Smooth muscle cell (in vitro differentiated cells): ENCODE data around the gene KATNB1. TPM values are rescaled to one million over a fixed set of nuclear protein-coding genes. Genes with fewer than 3 reads are reported as not detected.

ENCODE experiments used
- DNase-seq: peaks from one replicate; lab custom pipeline; 2025; ENCODE audit not compliant: unreplicated experiment; lab: John Stamatoyannopoulos, UW
- H2AFZ ChIP-seq: fragments of 200-600 bp; sonication (generic); 2 replicates; pipeline ENCODE4 v1.6.0; 2016; ENCODE audit warnings: antibody characterized with exemption, low read depth, mild to moderate bottlenecking
- H3F3A ChIP-seq: fragments of 200-600 bp; sonication (generic); 2 replicates; pipeline ENCODE4 v1.6.0; 2017; ENCODE audit warnings: antibody characterized with exemption, low read depth
- H3K27ac ChIP-seq: fragments of 200-600 bp; sonication (generic); 2 replicates; pipeline ENCODE4 v1.5.1; 2016; ENCODE audit warnings: low read depth, mild to moderate bottlenecking
- H3K27me3 ChIP-seq: fragments of 200-600 bp; sonication (generic); 2 replicates; pipeline ENCODE4 v1.6.1; 2016; ENCODE audit warnings: low read depth, mild to moderate bottlenecking
- H3K36me3 ChIP-seq: fragments of 200-600 bp; sonication (generic); 2 replicates; pipeline ENCODE4 v1.5.1; 2016; ENCODE audit warnings: low read depth
- H3K4me1 ChIP-seq: fragments of 200-600 bp; sonication (generic); 2 replicates; pipeline ENCODE4 v1.5.1; 2016; ENCODE audit warnings: low read depth
- H3K4me2 ChIP-seq: fragments of 200-600 bp; sonication (generic); 2 replicates; pipeline ENCODE4 v1.6.0; 2016; ENCODE audit warnings: mild to moderate bottlenecking
- H3K4me3 ChIP-seq: fragments of 200-600 bp; sonication (generic); 2 replicates; pipeline ENCODE4 v1.5.1; 2016; ENCODE audit warnings: mild to moderate bottlenecking
- H3K79me2 ChIP-seq: fragments of 200-600 bp; sonication (generic); 2 replicates; pipeline ENCODE4 v1.6.0; 2016; ENCODE audit warnings: low read depth, mild to moderate bottlenecking
- H3K9ac ChIP-seq: fragments of 200-600 bp; sonication (generic); 2 replicates; pipeline ENCODE4 v1.6.0; 2016; ENCODE audit warnings: low read depth
- H3K9me3 ChIP-seq: fragments of 200-600 bp; sonication (generic); replicated peaks from 2 replicates; pipeline ENCODE4 v1.5.1; 2016; ENCODE audit warnings: low read depth
- H4K20me1 ChIP-seq: fragments of 200-600 bp; sonication (generic); 2 replicates; pipeline ENCODE4 v1.6.0; 2016; ENCODE audit warnings: low read depth
- WGBS: methylation state at CpG from one replicate; pipeline ENCODE4 v1.1.7; 2016; ENCODE audit warnings: low lambda C conversion rate; 5-methylcytosine and 5-hydroxymethylcytosine counted together
- polyA plus RNA-seq: library from polyadenylated mRNA; unstranded; fragments of >200 nt; fragmentation: Nextera tagmentation; extraction: Ambion mirVana; gene quantifications from 2 replicates; pipeline ENCODE4 v1.2.1, GENCODE V29; 2016
- total RNA-seq: library from RNA; depleted of rRNA; stranded (reverse); fragments of >200 nt; gene quantifications from 2 replicates; pipeline ENCODE4 v1.2.3, GENCODE V29; 2014
- TF ChIP-seq, protein P1 (sequence below): fragments of 200-600 bp; sonication (generic); IDR thresholded peaks from 2 replicates; pipeline ENCODE4 v1.5.1; 2017; ENCODE audit warnings: borderline replicate concordance, mild to moderate bottlenecking, antibody characterized with exemption; ENCODE audit not compliant: insufficient read depth, poor library complexity, severe bottlenecking

The KATNB1 gene
- total and polyA plus RNA-seq, 2 experiments from 2014 or later: 11.9 to 23.6 TPM

DNA sequence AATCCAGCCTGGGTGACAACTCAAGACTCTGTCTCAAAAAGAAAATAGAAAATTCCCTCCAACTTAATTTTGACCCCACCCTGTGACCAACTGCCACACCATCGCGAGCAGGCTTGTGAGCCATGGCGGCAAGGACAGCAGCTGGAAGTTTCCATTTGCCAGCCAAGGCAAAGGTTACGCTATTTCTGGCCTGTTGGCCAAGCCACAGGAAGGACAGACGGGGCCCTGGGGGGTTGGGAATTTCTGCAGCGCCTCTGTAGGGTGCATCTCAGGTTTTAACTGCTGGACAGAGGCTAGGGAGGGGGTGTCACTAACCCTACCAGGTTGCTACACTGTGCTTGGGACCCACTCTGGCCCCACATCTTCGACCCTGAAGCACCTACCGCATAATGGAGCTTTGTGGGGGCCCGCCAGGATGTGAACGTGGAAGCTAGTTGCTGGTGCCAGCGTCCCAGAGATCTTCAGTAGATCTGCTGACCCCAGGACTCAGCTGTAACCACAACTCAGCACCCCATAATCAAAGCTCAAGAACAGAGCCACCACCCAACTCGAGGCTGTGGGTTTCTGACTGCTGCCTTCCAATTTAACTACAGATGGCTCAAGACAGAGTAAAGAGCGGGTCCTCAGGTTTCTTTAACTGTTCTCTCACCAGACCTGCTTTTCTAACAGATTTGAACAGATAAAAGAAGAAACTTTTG, 55.8 kb downstream of the KATNB1 start:
- Histone ChIP-seq H2AFZ (no peak overlapping the region), H3K4me2 (no peak overlapping the region)
- TF ChIP-seq, protein P1, sequence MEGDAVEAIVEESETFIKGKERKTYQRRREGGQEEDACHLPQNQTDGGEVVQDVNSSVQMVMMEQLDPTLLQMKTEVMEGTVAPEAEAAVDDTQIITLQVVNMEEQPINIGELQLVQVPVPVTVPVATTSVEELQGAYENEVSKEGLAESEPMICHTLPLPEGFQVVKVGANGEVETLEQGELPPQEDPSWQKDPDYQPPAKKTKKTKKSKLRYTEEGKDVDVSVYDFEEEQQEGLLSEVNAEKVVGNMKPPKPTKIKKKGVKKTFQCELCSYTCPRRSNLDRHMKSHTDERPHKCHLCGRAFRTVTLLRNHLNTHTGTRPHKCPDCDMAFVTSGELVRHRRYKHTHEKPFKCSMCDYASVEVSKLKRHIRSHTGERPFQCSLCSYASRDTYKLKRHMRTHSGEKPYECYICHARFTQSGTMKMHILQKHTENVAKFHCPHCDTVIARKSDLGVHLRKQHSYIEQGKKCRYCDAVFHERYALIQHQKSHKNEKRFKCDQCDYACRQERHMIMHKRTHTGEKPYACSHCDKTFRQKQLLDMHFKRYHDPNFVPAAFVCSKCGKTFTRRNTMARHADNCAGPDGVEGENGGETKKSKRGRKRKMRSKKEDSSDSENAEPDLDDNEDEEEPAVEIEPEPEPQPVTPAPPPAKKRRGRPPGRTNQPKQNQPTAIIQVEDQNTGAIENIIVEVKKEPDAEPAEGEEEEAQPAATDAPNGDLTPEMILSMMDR: no peak

DNA sequence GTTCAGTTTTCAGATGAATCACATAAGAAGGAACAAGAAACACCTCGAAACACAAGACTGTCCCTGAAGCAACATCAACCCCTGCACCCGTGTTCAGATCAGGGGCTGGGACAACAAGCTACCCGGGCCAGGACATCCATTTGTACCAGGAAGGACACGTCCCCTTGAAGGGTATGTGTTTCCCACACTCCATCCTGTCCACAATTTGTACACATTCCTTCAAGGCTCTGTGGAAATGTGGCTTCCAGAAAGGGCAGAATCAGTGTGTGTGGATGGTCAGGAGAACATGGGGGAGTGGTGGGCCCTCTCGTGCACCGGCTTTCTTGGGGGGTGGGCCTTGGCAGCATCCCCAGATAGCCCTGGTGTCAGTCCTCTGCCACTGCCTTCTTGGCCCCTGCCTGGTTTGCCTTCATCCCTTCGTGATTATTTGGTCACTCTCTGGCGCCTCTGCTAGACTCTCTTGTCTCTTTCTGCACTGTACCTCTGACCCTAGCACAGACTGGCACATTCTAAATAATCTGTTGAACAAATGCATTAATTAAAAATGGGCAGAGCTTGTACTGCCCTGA, 56.4 kb downstream of the KATNB1 start:
- peaks cover 11% of the 10 kb centered on the region for H3K79me2 ChIP-seq
- H3K36me3 ChIP-seq: peaks cover 4% of the 10 kb centered on the region
- H3K4me1 ChIP-seq: no peaks in the 10 kb centered on the region
- H3K27ac ChIP-seq: no peak overlapping the region
- H3K4me2 ChIP-seq: no peak overlapping the region
- H3K4me3 ChIP-seq: no peak overlapping the region
- 85% methylated on average over 8 of the region's 8 CpGs for WGBS
- H2AFZ ChIP-seq: no peak overlapping the region
- no peaks in the 10 kb centered on the region for H3F3A ChIP-seq
- peaks cover 68% of the 10 kb centered on the region for H4K20me1 ChIP-seq
- DNase-seq: no peak
- no peaks in the 10 kb centered on the region for H3K27me3 ChIP-seq
- TF ChIP-seq, protein P1: no peak
- no peaks in the 10 kb centered on the region for H3K9me3 ChIP-seq
- H3K9ac ChIP-seq: no peak overlapping the region

More for the DNA sequence above, 55.8 kb downstream of the KATNB1 start:
- Histone ChIP-seq H3K9me3 (no peaks in the 10 kb centered on the region), H4K20me1 (peaks cover 67% of the 10 kb centered on the region), H3K4me3 (no peak overlapping the region), H3K36me3 (peaks cover 4% of the 10 kb centered on the region), H3K79me2 (peaks cover 5% of the 10 kb centered on the region), H3K27me3 (no peaks in the 10 kb centered on the region), H3F3A (no peaks in the 10 kb centered on the region), H3K4me1 (no peaks in the 10 kb centered on the region), H3K27ac (no peak overlapping the region), H3K9ac (no peak overlapping the region)
- DNase-seq: no peak
- WGBS: 89% methylated on average over 13 of the region's 13 CpGs

DNA sequence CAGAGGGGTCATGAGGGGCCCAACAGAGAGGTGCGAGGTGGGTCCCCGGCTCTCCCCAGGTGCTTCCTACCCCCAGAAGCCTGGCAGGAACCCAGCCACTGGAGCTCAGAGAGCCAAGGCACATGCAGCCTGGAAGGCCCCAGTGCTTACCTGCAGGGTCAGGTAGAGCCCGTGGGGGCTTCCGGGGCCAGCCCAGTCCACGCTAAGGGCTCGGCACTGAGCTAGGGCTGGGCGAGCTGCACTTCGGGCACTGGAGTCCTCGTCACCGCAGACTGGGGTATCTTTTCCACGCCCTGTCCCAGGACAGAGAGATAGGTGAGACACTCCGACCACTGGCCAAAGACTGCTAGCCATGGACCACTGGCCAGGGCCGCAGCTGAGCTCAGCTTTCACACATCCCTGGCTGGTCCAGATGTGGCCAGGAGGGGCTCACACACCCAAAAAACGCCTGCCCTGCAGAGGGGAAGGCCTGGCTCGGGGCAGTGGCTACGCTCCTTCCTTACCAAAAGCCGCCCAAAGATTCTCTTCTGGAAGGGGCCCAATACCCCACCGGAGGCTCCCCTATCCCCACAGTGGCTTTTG, 59.4 kb downstream of the KATNB1 start:
- Histone ChIP-seq H3K9me3 (no peaks in the 10 kb centered on the region), H3K36me3 (peaks cover 4% of the 10 kb centered on the region), H3K4me2 (no peak overlapping the region), H3K27ac (no peak overlapping the region), H3K4me3 (no peak overlapping the region), H3F3A (no peaks in the 10 kb centered on the region), H4K20me1 (peaks cover 85% of the 10 kb centered on the region), H3K79me2 (peaks cover 27% of the 10 kb centered on the region), H3K27me3 (no peaks in the 10 kb centered on the region), H3K9ac (no peak overlapping the region), H2AFZ (no peak overlapping the region), H3K4me1 (peaks cover 14% of the 10 kb centered on the region)
- DNase-seq: no peak
- TF ChIP-seq, protein P1: no peak
- 94% methylated on average over 18 of the region's 18 CpGs for WGBS
